ENCODE results near the gene PTMS.

DNA sequence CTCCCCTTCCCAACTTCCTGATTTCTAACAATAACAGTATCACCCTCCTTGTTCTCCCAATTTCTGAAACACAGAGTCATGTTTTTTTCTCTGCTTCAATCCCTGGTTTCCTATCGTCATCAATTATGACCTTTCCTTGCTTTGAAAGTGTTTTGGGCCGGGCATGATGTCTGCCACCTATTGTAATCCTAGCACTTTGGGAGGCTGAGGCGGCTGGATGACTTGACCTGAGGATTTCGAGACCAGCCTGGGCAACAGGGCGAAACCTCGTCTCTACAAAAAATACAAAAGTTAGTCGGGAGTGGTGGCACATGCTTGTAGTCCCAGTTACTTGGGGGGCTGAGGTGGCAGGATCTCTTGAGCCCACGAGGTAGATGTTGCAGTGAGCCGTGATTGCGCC, 42.9 kb downstream of the PTMS start:
- TF ChIP-seq, protein P1, sequence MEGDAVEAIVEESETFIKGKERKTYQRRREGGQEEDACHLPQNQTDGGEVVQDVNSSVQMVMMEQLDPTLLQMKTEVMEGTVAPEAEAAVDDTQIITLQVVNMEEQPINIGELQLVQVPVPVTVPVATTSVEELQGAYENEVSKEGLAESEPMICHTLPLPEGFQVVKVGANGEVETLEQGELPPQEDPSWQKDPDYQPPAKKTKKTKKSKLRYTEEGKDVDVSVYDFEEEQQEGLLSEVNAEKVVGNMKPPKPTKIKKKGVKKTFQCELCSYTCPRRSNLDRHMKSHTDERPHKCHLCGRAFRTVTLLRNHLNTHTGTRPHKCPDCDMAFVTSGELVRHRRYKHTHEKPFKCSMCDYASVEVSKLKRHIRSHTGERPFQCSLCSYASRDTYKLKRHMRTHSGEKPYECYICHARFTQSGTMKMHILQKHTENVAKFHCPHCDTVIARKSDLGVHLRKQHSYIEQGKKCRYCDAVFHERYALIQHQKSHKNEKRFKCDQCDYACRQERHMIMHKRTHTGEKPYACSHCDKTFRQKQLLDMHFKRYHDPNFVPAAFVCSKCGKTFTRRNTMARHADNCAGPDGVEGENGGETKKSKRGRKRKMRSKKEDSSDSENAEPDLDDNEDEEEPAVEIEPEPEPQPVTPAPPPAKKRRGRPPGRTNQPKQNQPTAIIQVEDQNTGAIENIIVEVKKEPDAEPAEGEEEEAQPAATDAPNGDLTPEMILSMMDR (IDR thresholded peaks at IDR 0.05) = no peak
- TF ChIP-seq POLR2A (IDR thresholded peaks at IDR 0.05) = no peak

Data from testis (tissue), 2 donors.